Transverse colon (tissue), 4 donors: ENCODE data around the gene TTC29. TPM values are rescaled to one million over a fixed set of nuclear protein-coding genes. Genes with fewer than 3 reads are reported as not detected.
"Not testable (repeated sequence)": the region's sequence is repeated elsewhere in the genome, so short reads cannot be mapped to it uniquely, and the experiment has no call there.

Source experiments
- DNase-seq: peaks from one replicate; pipeline ENCODE4 v3.0.0-alpha.2; 2019
- H3K27ac ChIP-seq, 4 donors: fragments of 200-600 bp; sonication (generic); 2 replicates each; pipeline ENCODE4 v1.5.1; 2016 to 2018; ENCODE audit warnings: inconsistent platforms in 4 of 4
- H3K27me3 ChIP-seq: fragments of 200-600 bp; sonication (generic); 2 replicates; pipeline ENCODE4 v1.5.1; 2017; ENCODE audit warnings: inconsistent platforms
- H3K36me3 ChIP-seq, 4 donors: fragments of 200-600 bp; sonication (generic); 2 replicates each; pipeline ENCODE4 v1.5.1; 2017 to 2019; ENCODE audit warnings: inconsistent platforms in 4 of 4
- H3K4me1 ChIP-seq, 4 donors: fragments of 200-600 bp; sonication (generic); 2 replicates each; pipeline ENCODE4 v1.5.1; 2017 to 2020; ENCODE audit warnings: inconsistent platforms in 4 of 4
- H3K4me3 ChIP-seq, 4 donors: fragments of 200-600 bp; sonication (generic); 1 replicate in 1 of 4; 2 replicates in 3 of 4; pipeline versions ENCODE4 v1.5.1 to v1.6.1; 2017 to 2019; ENCODE audit warnings: inconsistent platforms in 4 of 4
- H3K9me3 ChIP-seq, 2 donors: fragments of 200-600 bp; sonication (generic); 2 replicates each; pipeline ENCODE4 v1.5.1; 2017 to 2019; ENCODE audit warnings: inconsistent platforms in 2 of 2
- CTCF ChIP-seq, 5 experiments: fragments of 200-600 bp in 3 of 5; fragments of 450-650 bp in 2 of 5; sonication (generic) in 3 of 5; IDR thresholded peaks; 1 replicate in 2 of 5; 2 replicates in 3 of 5; pipeline ENCODE4 v1.5.1; 2016 to 2017; ENCODE audit warnings: antibody characterized with exemption in 5 of 5, inconsistent platforms in 3 of 5, mild to moderate bottlenecking in 2 of 5, moderate library complexity in 1 of 5
- EP300 ChIP-seq: sonication (generic); formaldehyde crosslinking; IDR thresholded peaks from one replicate; pipeline ENCODE4 v1.6.1; 2017; ENCODE audit warnings: antibody characterized with exemption, low read depth
- POLR2A ChIP-seq: fragments of 450-650 bp; IDR thresholded peaks from one replicate; pipeline ENCODE4 v1.6.1; 2016; ENCODE audit warnings: antibody characterized with exemption, mild to moderate bottlenecking, moderate library complexity
- POLR2AphosphoS5 ChIP-seq, 3 donors: sonication (generic); formaldehyde crosslinking; IDR thresholded peaks; one replicate each; pipeline ENCODE4 v1.6.1; 2016; ENCODE audit warnings: antibody characterized with exemption in 3 of 3
- WGBS, 2 donors: methylation state at CpG; one replicate each; pipeline ENCODE4 v1.1.5; 2018; ENCODE audit warnings: low coverage in 1 of 2; 5-methylcytosine and 5-hydroxymethylcytosine counted together
- in situ Hi-C, 4 donors: fragments of 200-750 bp; cut with MboI; loops; one replicate each; pipeline versions ENCODE4 v1.15.0 to v1.15.1; 2017; ENCODE audit warnings: low sequenced_read_pairs in 3 of 4, low pct_ligation_motif_present in 1 of 4, low pct_unique_long_range_greater_than_20kb in 1 of 4
- intact Hi-C: fragments of 100-400 bp; cut with DNase I; formaldehyde crosslinking; loops from one replicate; pipeline ENCODE4 v1.15.1; 2023; ENCODE audit warnings: low total_unique reads
- total RNA-seq, 4 donors: library from RNA; depleted of rRNA; stranded (reverse); fragments of >200 nt; gene quantifications; one replicate each; pipeline ENCODE4 v1.1.0, GENCODE V29; 2016

TTC29 gene
- total RNA-seq, 4 donors from 2014 or later, result not detected

- Histone ChIP-seq H3K27ac (no peak overlapping the region), H3K4me1 (no peaks in the 10 kb centered on the region), H3K9me3 (no peaks in the 10 kb centered on the region), H3K36me3 (no peaks in the 10 kb centered on the region), H3K27me3 (no peaks in the 10 kb centered on the region), H3K4me3 (no peak overlapping the region)
- no peak for DNase-seq
- intact Hi-C loops, result no loop called here
- no peak for TF ChIP-seq POLR2A
- TF ChIP-seq CTCF (IDR thresholded peaks at IDR 0.05), result no peak
- no peak for TF ChIP-seq EP300
- TF ChIP-seq POLR2AphosphoS5 (IDR thresholded peaks at IDR 0.05), result no peak
- 72 to 92% methylated on average over 2 of the region's 2 CpGs for WGBS, 2 donors
- in situ Hi-C loops, result no loop called here
Measured at GRCh38 chr4:146674829-146675570, 270.7 kb downstream of the TTC29 start.

- intact Hi-C loops, H3K4me1 ChIP-seq: not testable (repeated sequence)
Measured at GRCh38 chr4:146663968-146664311, 281.7 kb downstream of the TTC29 start.

GRCh38 chr4:146661367-146661766, 284.3 kb downstream of the TTC29 start:
- no peak overlapping the region for H3K27ac ChIP-seq
- H3K36me3 ChIP-seq, result no peaks in the 10 kb centered on the region
- no peak for DNase-seq
- intact Hi-C loops, result no loop called here
- no peak overlapping the region for H3K4me3 ChIP-seq
- no peaks in the 10 kb centered on the region for H3K9me3 ChIP-seq
- H3K27me3 ChIP-seq, result peaks cover 16% of the 10 kb centered on the region
- no peaks in the 10 kb centered on the region for H3K4me1 ChIP-seq
- in situ Hi-C loops, result no loop called here
- TF ChIP-seq POLR2A (no peak), CTCF (IDR thresholded peaks at IDR 0.05) (no peak), EP300 (no peak), POLR2AphosphoS5 (IDR thresholded peaks at IDR 0.05) (no peak)
- WGBS, 2 donors, result 53 to 72% methylated on average over 4 of the region's 4 CpGs

More at GRCh38 chr4:146663968-146664311, 281.7 kb downstream of the TTC29 start:
- H3K27ac ChIP-seq, H3K27me3 ChIP-seq, H3K4me3 ChIP-seq, DNase-seq, in situ Hi-C loops, H3K9me3 ChIP-seq, H3K36me3 ChIP-seq: not testable (repeated sequence)
- WGBS, 2 donors, result 80% methylated on average over 6 of the region's 6 CpGs; no CpG with 5 or more reads in 1 of the 2 donors
